ENCODE data around the gene ZNF532.

The ZNF532 gene

DNA sequence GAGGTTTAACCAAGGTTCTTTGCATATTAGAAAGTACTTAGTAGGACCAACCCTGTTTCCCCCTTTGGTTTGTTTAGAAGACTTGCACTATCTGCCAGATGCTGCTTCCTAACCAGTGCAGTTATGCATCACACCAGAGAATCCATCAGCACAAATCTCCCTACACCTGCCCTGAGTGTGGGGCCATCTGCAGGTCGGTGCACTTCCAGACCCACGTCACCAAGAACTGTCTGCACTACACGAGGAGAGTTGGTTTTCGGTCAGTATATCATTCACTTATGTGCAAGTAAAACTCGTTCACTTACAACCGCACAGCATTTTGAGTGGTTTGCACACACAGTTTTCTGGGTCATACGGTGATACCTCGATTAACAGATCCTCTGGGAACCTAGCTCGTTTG, 69.7 kb downstream of the ZNF532 start:
- H3K9ac ChIP-seq (ENCODE audit: low read length) = no peak overlapping the region
- TF ChIP-seq EZH2 (IDR thresholded peaks at IDR 0.05; ENCODE audit: borderline replicate concordance, low read length) = no peak
- TF ChIP-seq, protein P1, sequence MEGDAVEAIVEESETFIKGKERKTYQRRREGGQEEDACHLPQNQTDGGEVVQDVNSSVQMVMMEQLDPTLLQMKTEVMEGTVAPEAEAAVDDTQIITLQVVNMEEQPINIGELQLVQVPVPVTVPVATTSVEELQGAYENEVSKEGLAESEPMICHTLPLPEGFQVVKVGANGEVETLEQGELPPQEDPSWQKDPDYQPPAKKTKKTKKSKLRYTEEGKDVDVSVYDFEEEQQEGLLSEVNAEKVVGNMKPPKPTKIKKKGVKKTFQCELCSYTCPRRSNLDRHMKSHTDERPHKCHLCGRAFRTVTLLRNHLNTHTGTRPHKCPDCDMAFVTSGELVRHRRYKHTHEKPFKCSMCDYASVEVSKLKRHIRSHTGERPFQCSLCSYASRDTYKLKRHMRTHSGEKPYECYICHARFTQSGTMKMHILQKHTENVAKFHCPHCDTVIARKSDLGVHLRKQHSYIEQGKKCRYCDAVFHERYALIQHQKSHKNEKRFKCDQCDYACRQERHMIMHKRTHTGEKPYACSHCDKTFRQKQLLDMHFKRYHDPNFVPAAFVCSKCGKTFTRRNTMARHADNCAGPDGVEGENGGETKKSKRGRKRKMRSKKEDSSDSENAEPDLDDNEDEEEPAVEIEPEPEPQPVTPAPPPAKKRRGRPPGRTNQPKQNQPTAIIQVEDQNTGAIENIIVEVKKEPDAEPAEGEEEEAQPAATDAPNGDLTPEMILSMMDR (IDR thresholded peaks at IDR 0.05; ENCODE audit: low read length) = no peak
- H2AFZ ChIP-seq (ENCODE audit: low read length) = no peak overlapping the region
- H3K27me3 ChIP-seq (ENCODE audit: insufficient read depth, low read length) = no peaks in the 10 kb centered on the region
- H4K20me1 ChIP-seq (ENCODE audit: insufficient read depth, low read length) = no peaks in the 10 kb centered on the region
- H3F3A ChIP-seq (ENCODE audit: insufficient read depth, low read length) = no peaks in the 10 kb centered on the region; the same call in 1 of the 2 replicates
- H3K4me1 ChIP-seq (ENCODE audit: insufficient read depth, low read length, severe bottlenecking) = peaks cover 19% of the 10 kb centered on the region
- H3K79me2 ChIP-seq (ENCODE audit: insufficient read depth, low read length) = peaks cover 47% of the 10 kb centered on the region
- H3K4me3 ChIP-seq (ENCODE audit: low read depth, low read length, poor library complexity, severe bottlenecking) = no peak overlapping the region
- H3K4me2 ChIP-seq (ENCODE audit: low read length) = no peak overlapping the region
- H3K9me2 ChIP-seq (ENCODE audit: low read depth, low read length) = no peaks in the 10 kb centered on the region
- peaks cover 71% of the 10 kb centered on the region for H3K36me3 ChIP-seq (ENCODE audit: insufficient read depth, low read length)
- peaks cover 6% of the 10 kb centered on the region for H3K9me3 ChIP-seq (ENCODE audit: low read length)
- H3K27ac ChIP-seq (ENCODE audit: low read depth, low read length, poor library complexity, severe bottlenecking) = no peak overlapping the region

GRCh38 chr18:58934933-58935577, 70.4 kb downstream of the ZNF532 start:
- TF ChIP-seq, protein P1 (IDR thresholded peaks at IDR 0.05; ENCODE audit: low read length) = no peak
- no peak for TF ChIP-seq EZH2 (IDR thresholded peaks at IDR 0.05; ENCODE audit: borderline replicate concordance, low read length)
- Histone ChIP-seq H3K4me2 (ENCODE audit: low read length) (no peak overlapping the region), H3K36me3 (ENCODE audit: insufficient read depth, low read length) (peaks cover 78% of the 10 kb centered on the region), H3K4me3 (ENCODE audit: low read depth, low read length, poor library complexity, severe bottlenecking) (no peak overlapping the region), H3K4me1 (ENCODE audit: insufficient read depth, low read length, severe bottlenecking) (peaks cover 12% of the 10 kb centered on the region), H2AFZ (ENCODE audit: low read length) (no peak overlapping the region), H3K79me2 (ENCODE audit: insufficient read depth, low read length) (peaks cover 40% of the 10 kb centered on the region), H3F3A (ENCODE audit: insufficient read depth, low read length) (no peaks in the 10 kb centered on the region; the same call in 1 of the 2 replicates), H3K9me2 (ENCODE audit: low read depth, low read length) (no peaks in the 10 kb centered on the region), H3K9ac (ENCODE audit: low read length) (no peak overlapping the region), H3K9me3 (ENCODE audit: low read length) (peaks cover 9% of the 10 kb centered on the region), H3K27me3 (ENCODE audit: insufficient read depth, low read length) (no peaks in the 10 kb centered on the region), H4K20me1 (ENCODE audit: insufficient read depth, low read length) (no peaks in the 10 kb centered on the region), H3K27ac (ENCODE audit: low read depth, low read length, poor library complexity, severe bottlenecking) (no peak overlapping the region)

DNA sequence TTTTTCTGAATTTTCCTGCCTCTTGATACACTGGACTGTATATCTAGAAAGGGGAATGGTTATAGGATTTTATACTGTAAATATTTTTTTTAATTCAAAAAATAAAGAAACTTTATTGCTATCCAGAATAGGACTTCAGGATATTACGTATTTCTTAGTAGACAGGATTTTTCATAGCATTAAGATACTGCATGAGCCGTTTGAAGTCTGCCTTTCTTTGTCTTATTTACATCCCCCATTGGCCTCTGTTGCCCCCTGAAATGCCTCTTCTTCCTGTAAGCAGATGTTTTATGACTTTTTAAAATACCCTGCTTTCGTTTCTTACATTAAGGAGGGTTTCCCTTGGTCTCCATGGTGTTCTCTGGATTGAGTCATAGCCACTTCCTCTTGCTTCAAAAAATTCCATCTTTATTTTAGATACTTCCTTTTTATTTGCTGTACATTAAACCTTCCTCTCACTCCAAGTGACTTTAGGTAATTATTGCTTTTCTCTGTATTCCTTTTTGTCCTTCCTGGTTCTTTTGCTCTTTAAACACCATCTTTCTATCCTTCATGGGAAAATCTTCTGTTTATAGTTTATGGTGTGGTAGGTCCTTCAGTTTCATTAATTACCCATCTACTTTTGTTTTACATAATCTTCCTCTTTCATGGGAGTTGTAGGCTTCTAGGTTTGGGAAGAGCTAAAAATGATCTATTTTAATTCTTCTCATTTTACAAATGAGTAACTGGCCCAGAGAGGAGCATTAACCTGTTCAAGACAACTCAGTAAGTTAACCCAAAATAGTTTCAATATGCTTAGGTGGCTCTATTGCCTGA, 72.6 kb downstream of the ZNF532 start:
- TF ChIP-seq EZH2 (IDR thresholded peaks at IDR 0.05; ENCODE audit: borderline replicate concordance, low read length) = no peak
- TF ChIP-seq, protein P1 (IDR thresholded peaks at IDR 0.05; ENCODE audit: low read length) = no peak
- Histone ChIP-seq H3K4me2 (ENCODE audit: low read length) (no peak overlapping the region), H4K20me1 (ENCODE audit: insufficient read depth, low read length) (no peaks in the 10 kb centered on the region), H3K27ac (ENCODE audit: low read depth, low read length, poor library complexity, severe bottlenecking) (peak overlapping the region; percentile 33), H3K27me3 (ENCODE audit: insufficient read depth, low read length) (no peaks in the 10 kb centered on the region), H3K4me1 (ENCODE audit: insufficient read depth, low read length, severe bottlenecking) (peaks cover 19% of the 10 kb centered on the region), H3K9me2 (ENCODE audit: low read depth, low read length) (no peaks in the 10 kb centered on the region), H2AFZ (ENCODE audit: low read length) (no peak overlapping the region), H3K9me3 (ENCODE audit: low read length) (peaks cover 11% of the 10 kb centered on the region), H3F3A (ENCODE audit: insufficient read depth, low read length) (no peaks in the 10 kb centered on the region; the same call in 1 of the 2 replicates), H3K9ac (ENCODE audit: low read length) (no peak overlapping the region), H3K36me3 (ENCODE audit: insufficient read depth, low read length) (peaks cover 80% of the 10 kb centered on the region), H3K79me2 (ENCODE audit: insufficient read depth, low read length) (peaks cover 20% of the 10 kb centered on the region), H3K4me3 (ENCODE audit: low read depth, low read length, poor library complexity, severe bottlenecking) (no peak overlapping the region)

Data from OCI-LY1 (cell line).